Measurements from ENCODE around the gene PSME2. TPM values are rescaled to one million over a fixed set of nuclear protein-coding genes. Genes with fewer than 3 reads are reported as not detected.
A peak's percentile ranks its signal among the peaks of the same experiment; 100 is the strongest.

PSME2 gene
- total and polyA plus RNA-seq, 10 of the 15 experiments (the other 5 are each of a cell fraction or from before 2014, with no cell fraction given): 510 to 3,542 (median 913) TPM

DNA sequence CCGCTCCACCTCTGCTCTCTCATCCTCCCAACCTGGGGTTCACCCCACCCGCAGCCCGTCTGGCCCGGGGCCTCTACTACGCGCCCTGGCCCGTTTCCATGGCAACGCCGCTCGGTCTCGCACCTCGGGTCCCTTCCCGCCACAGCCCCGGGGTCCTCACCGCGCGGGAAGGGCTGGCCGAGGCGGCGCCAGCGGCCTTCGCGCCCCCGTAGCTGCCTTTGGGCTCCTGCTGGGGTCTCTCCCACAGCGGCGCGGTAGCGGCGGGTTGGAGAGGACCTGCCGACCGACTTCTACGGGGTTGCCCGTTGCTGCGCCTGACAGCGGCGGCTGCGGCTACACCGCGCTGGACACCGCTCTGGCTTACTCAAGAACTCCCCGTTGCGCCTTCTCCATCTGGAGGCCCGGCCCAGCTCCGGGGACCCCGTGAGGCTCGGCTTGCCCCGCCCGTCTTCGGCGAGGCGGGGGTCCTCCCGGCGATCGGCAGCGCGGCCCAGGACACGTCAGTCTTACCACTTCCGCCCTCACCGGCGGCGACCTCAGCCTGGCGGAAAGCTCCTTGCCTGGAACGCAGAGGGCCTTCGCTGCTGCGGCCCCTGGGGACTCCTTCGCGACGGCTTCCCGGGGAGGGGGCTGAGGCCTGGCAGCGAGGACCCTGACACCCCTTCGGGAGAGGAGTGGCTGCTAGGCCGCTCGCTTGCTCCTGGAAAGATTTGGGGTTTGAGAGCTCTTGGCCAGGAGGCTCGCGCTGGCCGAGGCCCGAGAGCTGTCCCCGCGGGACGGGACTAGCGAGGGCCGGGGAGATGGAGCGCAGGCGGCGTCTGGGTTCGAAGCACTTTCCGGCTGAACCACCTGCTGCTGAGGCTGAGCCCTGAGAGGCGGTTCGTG is 49.0 kb upstream of the PSME2 start, which contains the start of gene TM9SF1 (continued):
- no peak for TF ChIP-seq ZNF217 (IDR thresholded peaks at IDR 0.05)

DNA sequence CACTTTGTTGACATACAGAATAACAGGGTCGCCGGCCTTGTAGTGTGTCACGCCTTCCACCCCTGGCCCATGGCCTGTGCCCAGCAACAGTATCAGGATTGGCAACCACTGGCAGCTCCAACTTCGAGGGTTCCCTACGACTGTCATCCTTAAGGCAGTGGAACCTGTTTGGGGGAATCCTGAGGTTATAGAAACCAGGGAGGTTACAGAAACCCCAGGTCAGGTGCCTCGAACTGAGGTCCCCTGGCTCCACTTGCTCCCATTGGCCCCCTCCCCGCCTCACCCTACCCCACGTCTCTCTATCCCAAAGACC is 48.4 kb upstream of the PSME2 start:
- H2AFZ ChIP-seq (ENCODE audit: control insufficient read depth, low read depth, low read length): peak overlapping the region; percentile 98
- H3K27ac ChIP-seq (ENCODE audit: control insufficient read depth, insufficient read depth): peak overlapping the region; percentile 96
- FAIRE-seq: no peak
- no TSS peak for BruUV-seq (replicated peaks)
- peak overlapping the region; percentile 83 for H3K4me2 ChIP-seq (ENCODE audit: control insufficient read depth, insufficient read depth)
- H4K20me1 ChIP-seq (ENCODE audit: control insufficient read depth, insufficient read depth): no peaks in the 10 kb centered on the region
- H3K9ac ChIP-seq (ENCODE audit: control insufficient read depth, insufficient read depth, low read length): peak overlapping the region; percentile 92
- intact Hi-C loops (cut with micrococcal nuclease; ENCODE audit: unreplicated experiment) (no loop called here), in situ Hi-C loops (cut with MboI) (no loop called here)
- ChIA-PET POLR2A (interaction anchor here (0.9 to 3.9 kb wide), 9 partner anchors 9 to 58 kb away, joined by 3 to 50 read pairs (median 12); partner anchors contain the start of genes CHMP4A, IRF9, MDP1 and PSME1), RAD21 (ENCODE audit: unreplicated experiment) (interaction anchor here (1.0 to 3.0 kb wide), 8 partner anchors 20 to 104 kb away, joined by 3 to 10 read pairs (median 4); partner anchors contain the start of genes DCAF11, IRF9, MDP1 and NRL), SMC1A (ENCODE audit: uncharacterized antibody, unreplicated experiment) (interaction anchor here (0.8 to 1.8 kb wide), 4 partner anchors 18 to 138 kb away, joined by 3 to 5 read pairs (median 4); partner anchors contain the start of genes CHMP4A, DCAF11 and NRL), CTCF (interaction anchor here (1.0 to 2.9 kb wide), 6 partner anchors 16 to 102 kb away, joined by 3 to 11 read pairs (median 4); partner anchors contain the start of genes MDP1 and TINF2)
- no peaks in the 10 kb centered on the region; the same call in 1 of the 3 replicates for H3K9me3 ChIP-seq (replicated peaks; ENCODE audit: control insufficient read depth, insufficient read depth, low read length)
- peaks cover 48% of the 10 kb centered on the region for H3K79me2 ChIP-seq (ENCODE audit: control insufficient read depth, insufficient read depth, low read length)
- H3K4me3 ChIP-seq: peak overlapping the region; percentile 68
- H3K4me1 ChIP-seq (ENCODE audit: control insufficient read depth, insufficient read depth, low read length): peaks cover 15% of the 10 kb centered on the region
- ATAC-seq: no peak
- 82% methylated on average over 6 of the region's 8 CpGs for WGBS (ENCODE audit: insufficient coverage, insufficient replicate concordance, low lambda C conversion rate, missing lambda C conversion rate)
- no peaks in the 10 kb centered on the region for H3K27me3 ChIP-seq (replicated peaks in 1 of 2; ENCODE audit: control insufficient read depth in 2 of 2, insufficient read depth in 2 of 2, low read length in 1 of 2)
- no peak for DNase-seq (ENCODE audit: low read depth, low spot score)
- peaks cover 0 to 4% of the 10 kb centered on the region in 2 experiments; a peak in 2 of 4 replicates for H3K36me3 ChIP-seq (ENCODE audit: control insufficient read depth in 2 of 2, insufficient read depth in 2 of 2, low read length in 1 of 2)
- TF ChIP-seq GABPA (IDR thresholded peaks at IDR 0.05; ENCODE audit: low read depth) (no peak), RCOR1 (conservative IDR thresholded peaks at IDR 0.05; ENCODE audit: low read depth, low read length) (no peak), NFYB (IDR thresholded peaks at IDR 0.05; ENCODE audit: insufficient read depth, low read depth, low read length) (0 out of 2 replicates have a peak, but pooled peaks have one; percentile 22), TCF7 (IDR thresholded peaks at IDR 0.05; ENCODE audit: borderline replicate concordance) (no peak), YY1 (IDR thresholded peaks at IDR 0.05; ENCODE audit: low read depth, low read length) (no peak), JUNB (IDR thresholded peaks at IDR 0.05) (no peak), WRNIP1 (IDR thresholded peaks at IDR 0.05; ENCODE audit: borderline replicate concordance, low read depth, low read length) (0 out of 2 replicates have a peak, but pooled peaks have one; percentile 37), SIX5 (IDR thresholded peaks at IDR 0.05; ENCODE audit: low read depth, low read length, severe bottlenecking) (no peak), HDGF (IDR thresholded peaks at IDR 0.05) (0 out of 2 replicates have a peak, but pooled peaks have one; percentile 44)
- TF ChIP-seq, protein P1, sequence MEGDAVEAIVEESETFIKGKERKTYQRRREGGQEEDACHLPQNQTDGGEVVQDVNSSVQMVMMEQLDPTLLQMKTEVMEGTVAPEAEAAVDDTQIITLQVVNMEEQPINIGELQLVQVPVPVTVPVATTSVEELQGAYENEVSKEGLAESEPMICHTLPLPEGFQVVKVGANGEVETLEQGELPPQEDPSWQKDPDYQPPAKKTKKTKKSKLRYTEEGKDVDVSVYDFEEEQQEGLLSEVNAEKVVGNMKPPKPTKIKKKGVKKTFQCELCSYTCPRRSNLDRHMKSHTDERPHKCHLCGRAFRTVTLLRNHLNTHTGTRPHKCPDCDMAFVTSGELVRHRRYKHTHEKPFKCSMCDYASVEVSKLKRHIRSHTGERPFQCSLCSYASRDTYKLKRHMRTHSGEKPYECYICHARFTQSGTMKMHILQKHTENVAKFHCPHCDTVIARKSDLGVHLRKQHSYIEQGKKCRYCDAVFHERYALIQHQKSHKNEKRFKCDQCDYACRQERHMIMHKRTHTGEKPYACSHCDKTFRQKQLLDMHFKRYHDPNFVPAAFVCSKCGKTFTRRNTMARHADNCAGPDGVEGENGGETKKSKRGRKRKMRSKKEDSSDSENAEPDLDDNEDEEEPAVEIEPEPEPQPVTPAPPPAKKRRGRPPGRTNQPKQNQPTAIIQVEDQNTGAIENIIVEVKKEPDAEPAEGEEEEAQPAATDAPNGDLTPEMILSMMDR (IDR thresholded peaks at IDR 0.05 in 2 of 3, conservative IDR thresholded peaks at IDR 0.05 in 1 of 3; ENCODE audit: control insufficient read depth in 2 of 3, extremely low read depth in 1 of 3, insufficient read depth in 1 of 3, low read depth in 3 of 3, low read length in 3 of 3): no peak
- TF ChIP-seq, protein P2, sequence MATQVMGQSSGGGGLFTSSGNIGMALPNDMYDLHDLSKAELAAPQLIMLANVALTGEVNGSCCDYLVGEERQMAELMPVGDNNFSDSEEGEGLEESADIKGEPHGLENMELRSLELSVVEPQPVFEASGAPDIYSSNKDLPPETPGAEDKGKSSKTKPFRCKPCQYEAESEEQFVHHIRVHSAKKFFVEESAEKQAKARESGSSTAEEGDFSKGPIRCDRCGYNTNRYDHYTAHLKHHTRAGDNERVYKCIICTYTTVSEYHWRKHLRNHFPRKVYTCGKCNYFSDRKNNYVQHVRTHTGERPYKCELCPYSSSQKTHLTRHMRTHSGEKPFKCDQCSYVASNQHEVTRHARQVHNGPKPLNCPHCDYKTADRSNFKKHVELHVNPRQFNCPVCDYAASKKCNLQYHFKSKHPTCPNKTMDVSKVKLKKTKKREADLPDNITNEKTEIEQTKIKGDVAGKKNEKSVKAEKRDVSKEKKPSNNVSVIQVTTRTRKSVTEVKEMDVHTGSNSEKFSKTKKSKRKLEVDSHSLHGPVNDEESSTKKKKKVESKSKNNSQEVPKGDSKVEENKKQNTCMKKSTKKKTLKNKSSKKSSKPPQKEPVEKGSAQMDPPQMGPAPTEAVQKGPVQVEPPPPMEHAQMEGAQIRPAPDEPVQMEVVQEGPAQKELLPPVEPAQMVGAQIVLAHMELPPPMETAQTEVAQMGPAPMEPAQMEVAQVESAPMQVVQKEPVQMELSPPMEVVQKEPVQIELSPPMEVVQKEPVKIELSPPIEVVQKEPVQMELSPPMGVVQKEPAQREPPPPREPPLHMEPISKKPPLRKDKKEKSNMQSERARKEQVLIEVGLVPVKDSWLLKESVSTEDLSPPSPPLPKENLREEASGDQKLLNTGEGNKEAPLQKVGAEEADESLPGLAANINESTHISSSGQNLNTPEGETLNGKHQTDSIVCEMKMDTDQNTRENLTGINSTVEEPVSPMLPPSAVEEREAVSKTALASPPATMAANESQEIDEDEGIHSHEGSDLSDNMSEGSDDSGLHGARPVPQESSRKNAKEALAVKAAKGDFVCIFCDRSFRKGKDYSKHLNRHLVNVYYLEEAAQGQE (IDR thresholded peaks at IDR 0.05; ENCODE audit: low read depth, low read length): no peak
- TF ChIP-seq, protein P3, sequence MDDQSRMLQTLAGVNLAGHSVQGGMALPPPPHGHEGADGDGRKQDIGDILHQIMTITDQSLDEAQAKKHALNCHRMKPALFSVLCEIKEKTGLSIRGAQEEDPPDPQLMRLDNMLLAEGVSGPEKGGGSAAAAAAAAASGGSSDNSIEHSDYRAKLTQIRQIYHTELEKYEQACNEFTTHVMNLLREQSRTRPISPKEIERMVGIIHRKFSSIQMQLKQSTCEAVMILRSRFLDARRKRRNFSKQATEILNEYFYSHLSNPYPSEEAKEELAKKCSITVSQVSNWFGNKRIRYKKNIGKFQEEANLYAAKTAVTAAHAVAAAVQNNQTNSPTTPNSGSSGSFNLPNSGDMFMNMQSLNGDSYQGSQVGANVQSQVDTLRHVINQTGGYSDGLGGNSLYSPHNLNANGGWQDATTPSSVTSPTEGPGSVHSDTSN (IDR thresholded peaks at IDR 0.05; ENCODE audit: insufficient replicate concordance, low read depth, low read length): no peak
